CD4-positive, alpha-beta T cell (primary cell): Measurements from ENCODE around the gene TUBAL3. TPM values are rescaled to one million over a fixed set of nuclear protein-coding genes. Genes with fewer than 3 reads are reported as not detected.
"Not testable (repeated sequence)": the region's sequence is repeated elsewhere in the genome, so short reads cannot be mapped to it uniquely, and the experiment has no call there.

Source experiments
- ATAC-seq: fragments of 200-7000 bp; cut with Tn5 transposase; one replicate; pipeline ENCODE4 v1.10.0; 2022; ENCODE audit warnings: mild to moderate bottlenecking; ENCODE audit not compliant: poor library complexity
- CTCF ChIA-PET: fragments of 350-600 bp; sonication (Branson Sonifier 250); formaldehyde crosslinking; loops from one replicate; lab custom pipeline; 2021; ENCODE audit warnings: antibody characterized with exemption, inconsistent platforms; lab: Charles Lee
- POLR2A ChIA-PET: fragments of 350-600 bp; sonication (Branson Sonifier 250); formaldehyde crosslinking; loops from one replicate; lab custom pipeline; 2021; ENCODE audit warnings: antibody characterized with exemption, inconsistent platforms; lab: Charles Lee
- DNase-seq, 14 experiments: peaks; one replicate each; pipeline ENCODE4 v3.0.0-alpha.2; 2013 to 2020; ENCODE audit warnings: mixed read lengths in 2 of 14
- H3K27ac ChIP-seq, 2 donors: one replicate each; pipeline versions ENCODE4 v1.5.1 to v1.7.0; 2013; ENCODE audit warnings: low read length in 2 of 2, low read depth in 1 of 2, mild to moderate bottlenecking in 1 of 2
- H3K27me3 ChIP-seq, 2 experiments: 1 replicate in 1 of 2; 2 replicates in 1 of 2; pipeline versions ENCODE4 v1.6.1 to v1.7.0; 2013; ENCODE audit warnings: low read length in 2 of 2, control low read depth in 1 of 2, mild to moderate bottlenecking in 1 of 2, moderate library complexity in 1 of 2; ENCODE audit not compliant: insufficient read depth in 2 of 2, control insufficient read depth in 1 of 2
- H3K36me3 ChIP-seq: one replicate; pipeline ENCODE4 v1.6.1; 2013; ENCODE audit warnings: low read length, control low read depth; ENCODE audit not compliant: insufficient read depth
- H3K4me1 ChIP-seq: one replicate; pipeline ENCODE4 v1.6.1; 2013; ENCODE audit warnings: low read length, control low read depth; ENCODE audit not compliant: insufficient read depth
- H3K4me3 ChIP-seq: one replicate; pipeline ENCODE4 v1.5.1; 2013; ENCODE audit warnings: mild to moderate bottlenecking, low read length, moderate library complexity
- H3K9me3 ChIP-seq, 2 experiments: 1 replicate in 1 of 2; 2 replicates in 1 of 2; pipeline versions ENCODE4 v1.6.1 to v1.7.0; 2013; ENCODE audit warnings: low read length in 2 of 2, mild to moderate bottlenecking in 2 of 2, control low read depth in 1 of 2, moderate library complexity in 1 of 2; ENCODE audit not compliant: control insufficient read depth in 1 of 2, insufficient read depth in 1 of 2
- H3K27ac Mint-ChIP-seq: one replicate; pipeline ENCODE4 v1.8.0; 2020; ENCODE audit warnings: mixed read lengths
- H3K27me3 Mint-ChIP-seq: one replicate; pipeline ENCODE4 v1.8.0; 2021; ENCODE audit warnings: mixed read lengths
- H3K36me3 Mint-ChIP-seq: one replicate; pipeline ENCODE4 v1.8.0; 2021; ENCODE audit warnings: low read depth, mixed read lengths
- H3K4me1 Mint-ChIP-seq: one replicate; pipeline ENCODE4 v1.8.0; 2021; ENCODE audit warnings: low read depth, mixed read lengths
- H3K4me3 Mint-ChIP-seq: one replicate; pipeline ENCODE4 v1.8.0; 2020; ENCODE audit warnings: mild to moderate bottlenecking, mixed read lengths
- H3K9me3 Mint-ChIP-seq: one replicate; pipeline ENCODE4 v1.8.0; 2020; ENCODE audit warnings: mixed read lengths
- intact Hi-C, 2 experiments: fragments of 100-400 bp; cut with DNase I in 1 of 2; cut with micrococcal nuclease in 1 of 2; formaldehyde crosslinking; loops; one replicate each; pipeline versions ENCODE4 v1.15.1 to v1.9.0; 2023 to 2025; cut with DNase I, micrococcal nuclease
- total RNA-seq, 174 experiments: library from RNA in 2 of 174; stranded (reverse) in 2 of 174; gene quantifications; one replicate each; pipeline ENCODE4 v1.2.3 and lab custom pipeline; 2021 to 2026
- TF ChIP-seq, protein P1 (sequence below): fragments of 200-600 bp; IDR thresholded peaks from one replicate; pipeline ENCODE4 v1.8.0; 2022; ENCODE audit warnings: antibody characterized with exemption, mild to moderate bottlenecking

TUBAL3 gene
- total RNA-seq, 2 experiments from 2014 or later, result not detected

DNA sequence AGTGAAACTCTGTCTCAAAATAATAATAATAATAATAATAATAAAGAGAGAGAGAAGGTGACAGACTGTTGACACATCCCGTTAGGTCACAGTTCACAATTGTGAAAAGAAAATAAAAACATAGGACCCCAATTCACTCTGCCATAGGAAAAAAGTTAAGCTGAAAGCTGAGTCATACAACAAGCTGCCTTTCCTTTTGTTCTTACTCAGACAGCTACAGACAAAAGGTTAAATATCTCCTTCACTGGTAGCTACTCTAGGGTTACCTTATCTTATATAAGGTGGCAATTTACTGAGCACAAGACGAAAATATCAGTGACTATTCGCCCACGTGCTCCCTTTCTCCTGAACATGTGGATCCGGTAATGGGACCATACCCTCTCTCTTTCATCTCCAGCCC, 17.5 kb downstream of the TUBAL3 start:
- Histone ChIP-seq H3K4me3 (no peak overlapping the region), H3K9me3 (peaks cover 0 to 29% of the 10 kb centered on the region in 2 experiments), H3K27me3 (no peaks in the 10 kb centered on the region), H3K36me3 (no peaks in the 10 kb centered on the region), H3K27ac (no peak overlapping the region), H3K4me1 (peaks cover 4% of the 10 kb centered on the region)
- ChIA-PET POLR2A (no interaction called here), CTCF (no interaction called here)
- Mint-ChIP-seq H3K4me1 (no peaks in the 10 kb centered on the region), H3K27me3 (peaks cover 9% of the 10 kb centered on the region), H3K9me3 (peaks cover 16% of the 10 kb centered on the region), H3K27ac (no peak overlapping the region), H3K36me3 (peaks cover 4% of the 10 kb centered on the region), H3K4me3 (no peak overlapping the region)
- intact Hi-C loops, result loop anchor here in 1 of 2 experiments (10.0 kb wide), 1 partner anchor 572 kb away; no protein-coding TSS in a partner anchor
- TF ChIP-seq, protein P1, sequence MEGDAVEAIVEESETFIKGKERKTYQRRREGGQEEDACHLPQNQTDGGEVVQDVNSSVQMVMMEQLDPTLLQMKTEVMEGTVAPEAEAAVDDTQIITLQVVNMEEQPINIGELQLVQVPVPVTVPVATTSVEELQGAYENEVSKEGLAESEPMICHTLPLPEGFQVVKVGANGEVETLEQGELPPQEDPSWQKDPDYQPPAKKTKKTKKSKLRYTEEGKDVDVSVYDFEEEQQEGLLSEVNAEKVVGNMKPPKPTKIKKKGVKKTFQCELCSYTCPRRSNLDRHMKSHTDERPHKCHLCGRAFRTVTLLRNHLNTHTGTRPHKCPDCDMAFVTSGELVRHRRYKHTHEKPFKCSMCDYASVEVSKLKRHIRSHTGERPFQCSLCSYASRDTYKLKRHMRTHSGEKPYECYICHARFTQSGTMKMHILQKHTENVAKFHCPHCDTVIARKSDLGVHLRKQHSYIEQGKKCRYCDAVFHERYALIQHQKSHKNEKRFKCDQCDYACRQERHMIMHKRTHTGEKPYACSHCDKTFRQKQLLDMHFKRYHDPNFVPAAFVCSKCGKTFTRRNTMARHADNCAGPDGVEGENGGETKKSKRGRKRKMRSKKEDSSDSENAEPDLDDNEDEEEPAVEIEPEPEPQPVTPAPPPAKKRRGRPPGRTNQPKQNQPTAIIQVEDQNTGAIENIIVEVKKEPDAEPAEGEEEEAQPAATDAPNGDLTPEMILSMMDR, result no peak
- no peak for ATAC-seq
- no peak for DNase-seq

DNA sequence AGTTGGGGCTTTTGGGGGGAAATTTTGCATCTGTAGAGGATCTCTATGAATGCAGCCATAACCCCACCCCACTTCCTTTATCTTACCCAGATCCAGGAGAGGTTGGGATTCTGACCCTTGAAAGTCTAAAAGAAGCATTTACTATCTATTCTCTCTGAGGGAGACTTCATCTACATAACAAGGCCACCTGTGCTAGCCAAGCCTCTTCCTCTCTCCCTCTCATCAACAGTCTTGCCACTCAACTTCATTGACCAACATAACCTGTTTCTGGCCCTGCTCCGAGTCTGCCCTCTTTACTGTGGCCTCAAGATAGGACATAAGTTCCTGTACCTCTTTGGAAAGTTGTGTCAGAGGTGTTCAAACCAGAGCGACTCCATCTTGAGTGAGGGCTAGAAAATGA, 19.4 kb downstream of the TUBAL3 start:
- ATAC-seq (no peak), DNase-seq (no peak)
- no peaks in the 10 kb centered on the region for H3K36me3 ChIP-seq
- peaks cover 0 to 10% of the 10 kb centered on the region in 2 experiments for H3K9me3 ChIP-seq
- H3K27ac ChIP-seq, result no peak overlapping the region
- Mint-ChIP-seq H3K27ac (no peak overlapping the region), H3K4me3 (no peak overlapping the region), H3K4me1 (no peaks in the 10 kb centered on the region), H3K27me3 (peaks cover 9% of the 10 kb centered on the region), H3K36me3 (peaks cover 4% of the 10 kb centered on the region), H3K9me3 (peaks cover 12% of the 10 kb centered on the region)
- no peaks in the 10 kb centered on the region for H3K27me3 ChIP-seq
- H3K4me3 ChIP-seq, result no peak overlapping the region
- intact Hi-C loops, result loop anchor here in 1 of 2 experiments (10.0 kb wide), 1 partner anchor 570 kb away; no protein-coding TSS in a partner anchor
- TF ChIP-seq, protein P1, result no peak
- ChIA-PET CTCF (interaction anchor here (0.9 to 1.0 kb wide), 2 partner anchors 93 to 243 kb away, joined by 3 to 5 read pairs; no protein-coding TSS in a partner anchor), POLR2A (no interaction called here)
- peaks cover 4% of the 10 kb centered on the region for H3K4me1 ChIP-seq

DNA sequence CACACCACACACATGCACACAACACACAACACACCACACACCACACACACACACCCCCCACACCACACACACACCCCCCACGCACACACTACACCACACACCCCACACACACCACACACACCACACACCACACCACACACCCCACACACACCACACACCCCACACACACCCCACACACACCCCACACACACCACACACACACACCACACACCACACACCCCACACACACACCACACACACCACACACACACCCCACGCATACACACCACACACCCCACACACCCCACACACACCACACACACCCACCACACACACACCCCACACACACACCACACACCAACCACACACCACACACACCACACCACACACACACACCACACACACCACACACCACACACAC, 23.4 kb downstream of the TUBAL3 start:
- Mint-ChIP-seq H3K4me3 (no peak overlapping the region), H3K9me3 (no peaks in the 10 kb centered on the region), H3K4me1 (no peaks in the 10 kb centered on the region), H3K27ac (no peak overlapping the region), H3K27me3 (peaks cover 4% of the 10 kb centered on the region), H3K36me3 (no peaks in the 10 kb centered on the region)
- no peak for DNase-seq
- TF ChIP-seq, protein P1, result no peak
- intact Hi-C loops, result loop anchor here in 1 of 2 experiments (10.0 kb wide), 1 partner anchor 566 kb away; no protein-coding TSS in a partner anchor
- Histone ChIP-seq H3K4me3 (no peak overlapping the region), H3K36me3 (no peaks in the 10 kb centered on the region), H3K27me3 (no peaks in the 10 kb centered on the region), H3K4me1 (peaks cover 4% of the 10 kb centered on the region), H3K9me3 (no peaks in the 10 kb centered on the region), H3K27ac (no peak overlapping the region)
- ChIA-PET POLR2A (no interaction called here), CTCF (no interaction called here)
- ATAC-seq, result no peak

DNA sequence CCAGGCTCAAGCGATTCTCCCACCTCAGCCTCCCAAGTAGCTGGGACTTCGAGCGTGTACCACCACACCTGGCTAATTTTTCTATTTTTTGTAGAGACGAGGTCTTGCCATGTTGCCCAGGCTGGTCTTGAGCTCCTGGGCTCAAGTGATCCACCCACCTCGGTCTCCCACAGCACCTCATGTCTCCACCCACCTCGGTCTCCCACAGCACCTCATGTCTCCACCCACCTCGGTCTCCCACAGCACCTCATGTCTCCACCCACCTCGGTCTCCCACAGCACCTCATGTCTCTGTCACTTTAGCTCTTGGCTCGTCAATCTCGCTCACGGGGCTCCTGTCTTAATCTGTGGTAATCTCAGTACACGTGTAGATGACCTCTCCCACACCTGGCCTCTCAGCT, 24.2 kb downstream of the TUBAL3 start:
- DNase-seq, H3K36me3 Mint-ChIP-seq, H3K36me3 ChIP-seq, ATAC-seq, H3K9me3 Mint-ChIP-seq, H3K27ac Mint-ChIP-seq, H3K27me3 Mint-ChIP-seq, H3K27ac ChIP-seq, POLR2A ChIA-PET, H3K4me1 ChIP-seq, H3K9me3 ChIP-seq, H3K27me3 ChIP-seq, H3K4me3 ChIP-seq, H3K4me1 Mint-ChIP-seq, H3K4me3 Mint-ChIP-seq: not testable (repeated sequence)
- CTCF ChIA-PET, result interaction anchor here (1.0 kb wide), 1 partner anchor 531 kb away, joined by 5 read pairs; no protein-coding TSS in a partner anchor
- intact Hi-C loops, result loop anchor here in 1 of 2 experiments (10.0 kb wide), 1 partner anchor 566 kb away; no protein-coding TSS in a partner anchor

DNA sequence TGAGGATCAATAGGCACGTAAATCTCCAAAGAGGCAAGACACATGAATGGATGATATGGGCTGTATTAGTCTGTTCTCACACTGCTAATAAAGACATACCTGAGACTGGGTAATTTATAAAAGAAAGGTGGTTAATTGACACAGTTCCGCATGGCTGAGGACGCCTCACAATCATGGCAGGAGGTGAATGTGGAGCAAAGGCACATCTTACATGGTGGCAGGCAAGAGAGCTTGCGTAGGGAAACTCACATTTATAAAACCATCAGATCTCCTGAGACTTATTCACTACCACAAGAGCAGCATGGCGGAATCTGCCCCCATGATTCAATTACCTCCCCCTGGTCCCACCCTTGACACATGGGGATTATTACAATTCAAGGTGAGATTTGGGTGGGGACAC, 25.4 kb downstream of the TUBAL3 start:
- H3K4me1 ChIP-seq, intact Hi-C loops, ATAC-seq, H3K36me3 ChIP-seq, H3K4me1 Mint-ChIP-seq, H3K27ac ChIP-seq, H3K27me3 Mint-ChIP-seq, H3K27me3 ChIP-seq, H3K9me3 ChIP-seq, POLR2A ChIA-PET, H3K4me3 ChIP-seq, H3K4me3 Mint-ChIP-seq, DNase-seq, H3K27ac Mint-ChIP-seq, H3K9me3 Mint-ChIP-seq, H3K36me3 Mint-ChIP-seq: not testable (repeated sequence)
- CTCF ChIA-PET, result interaction anchor here (0.8 to 1.0 kb wide), 3 partner anchors 35 to 530 kb away, joined by 3 to 5 read pairs (median 3); no protein-coding TSS in a partner anchor
